Measurements from ENCODE around the gene KLF9. TPM values are rescaled to one million over a fixed set of nuclear protein-coding genes. Genes with fewer than 3 reads are reported as not detected.
A peak's percentile ranks its signal among the peaks of the same experiment; 100 is the strongest.

Gene KLF9
- total and polyA plus RNA-seq, 7 donors, result 20.4 to 184 (median 120) TPM

DNA sequence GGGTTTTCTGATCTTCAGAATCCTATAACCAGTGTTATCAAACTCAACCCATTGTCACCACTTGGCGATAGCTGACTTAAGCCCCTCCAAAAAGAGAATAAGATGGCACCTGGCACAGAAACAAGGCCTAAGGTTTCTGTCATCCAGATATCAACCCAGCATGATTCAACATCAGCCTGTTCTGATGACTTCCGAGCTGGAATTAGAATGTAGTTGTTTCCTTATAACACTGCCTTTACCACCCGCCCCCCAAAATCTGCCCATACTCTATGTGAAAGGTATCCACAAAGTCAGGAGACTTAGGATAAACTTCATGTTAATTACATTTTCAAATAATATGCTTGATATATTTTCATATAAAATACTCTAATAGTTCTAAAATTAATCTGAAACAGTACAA, 5.2 kb downstream of the KLF9 start:
- TF ChIP-seq POLR2A (IDR thresholded peaks at IDR 0.05), result no peak
- no peak for TF ChIP-seq EP300 (IDR thresholded peaks at IDR 0.05)
- TF ChIP-seq POLR2AphosphoS5 (IDR thresholded peaks at IDR 0.05), result peak in 3 of 4 donors; percentile 4 to 35 (median 18)
- Histone ChIP-seq H3K27ac (peak overlapping the region; percentile 98 to 100 (median 99)), H3K4me1 (peaks cover 0 to 57% (median 55%) of the 10 kb centered on the region in 4 donors), H3K27me3 (no peaks in the 10 kb centered on the region), H3K36me3 (peaks cover 0 to 12% (median 2%) of the 10 kb centered on the region in 4 donors), H3K4me3 (peak overlapping the region; percentile 79 to 96 (median 84)), H3K9me3 (no peaks in the 10 kb centered on the region)
- peak; percentile 61 for DNase-seq
- WGBS, 2 donors, result 71 to 88% methylated on average over 3 of the region's 3 CpGs
- intact Hi-C loops (cut with DNase I), result no loop called here

- H3K27me3 ChIP-seq, result no peaks in the 10 kb centered on the region
- intact Hi-C loops (cut with DNase I), result no loop called here
- TF ChIP-seq POLR2AphosphoS5 (IDR thresholded peaks at IDR 0.05), result peak in 3 of 4 donors; percentile 40 to 52 (median 48)
- TF ChIP-seq, protein P1, sequence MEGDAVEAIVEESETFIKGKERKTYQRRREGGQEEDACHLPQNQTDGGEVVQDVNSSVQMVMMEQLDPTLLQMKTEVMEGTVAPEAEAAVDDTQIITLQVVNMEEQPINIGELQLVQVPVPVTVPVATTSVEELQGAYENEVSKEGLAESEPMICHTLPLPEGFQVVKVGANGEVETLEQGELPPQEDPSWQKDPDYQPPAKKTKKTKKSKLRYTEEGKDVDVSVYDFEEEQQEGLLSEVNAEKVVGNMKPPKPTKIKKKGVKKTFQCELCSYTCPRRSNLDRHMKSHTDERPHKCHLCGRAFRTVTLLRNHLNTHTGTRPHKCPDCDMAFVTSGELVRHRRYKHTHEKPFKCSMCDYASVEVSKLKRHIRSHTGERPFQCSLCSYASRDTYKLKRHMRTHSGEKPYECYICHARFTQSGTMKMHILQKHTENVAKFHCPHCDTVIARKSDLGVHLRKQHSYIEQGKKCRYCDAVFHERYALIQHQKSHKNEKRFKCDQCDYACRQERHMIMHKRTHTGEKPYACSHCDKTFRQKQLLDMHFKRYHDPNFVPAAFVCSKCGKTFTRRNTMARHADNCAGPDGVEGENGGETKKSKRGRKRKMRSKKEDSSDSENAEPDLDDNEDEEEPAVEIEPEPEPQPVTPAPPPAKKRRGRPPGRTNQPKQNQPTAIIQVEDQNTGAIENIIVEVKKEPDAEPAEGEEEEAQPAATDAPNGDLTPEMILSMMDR (IDR thresholded peaks at IDR 0.05), result no peak
- H3K4me1 ChIP-seq, result peaks cover 0 to 65% (median 63%) of the 10 kb centered on the region in 4 donors
- peak overlapping the region; percentile 0 to 25 (median 10) for H3K4me3 ChIP-seq
- WGBS, 2 donors, result 92% methylated on average over 5 of the region's 5 CpGs
- peaks cover 0 to 12% (median 2%) of the 10 kb centered on the region in 4 donors for H3K36me3 ChIP-seq
- H3K9me3 ChIP-seq, result no peaks in the 10 kb centered on the region
- H3K27ac ChIP-seq, result peak overlapping the region; percentile 63 to 100 (median 86)
- DNase-seq, result peak; percentile 66
Measured at GRCh38 chr9:70408393-70409040, 5.9 kb downstream of the KLF9 start.

GRCh38 chr9:70407081-70407503, 7.4 kb downstream of the KLF9 start:
- TF ChIP-seq, protein P1 (IDR thresholded peaks at IDR 0.05), result no peak
- TF ChIP-seq POLR2A (IDR thresholded peaks at IDR 0.05) (no peak), POLR2AphosphoS5 (IDR thresholded peaks at IDR 0.05) (peak; percentile 1 to 53 (median 48)), EP300 (IDR thresholded peaks at IDR 0.05) (no peak)
- DNase-seq, result no peak
- Histone ChIP-seq H3K27me3 (no peaks in the 10 kb centered on the region), H3K36me3 (peaks cover 0 to 12% (median 2%) of the 10 kb centered on the region in 4 donors), H3K4me3 (peak overlapping the region in 3 of 4 donors; percentile 0 to 25 (median 20)), H3K9me3 (no peaks in the 10 kb centered on the region), H3K27ac (peak overlapping the region; percentile 63 to 100 (median 86)), H3K4me1 (peaks cover 0 to 79% (median 77%) of the 10 kb centered on the region in 4 donors)
- intact Hi-C loops (cut with DNase I), result no loop called here
- 70 to 89% methylated on average over 4 of the region's 4 CpGs for WGBS, 2 donors

- peaks cover 0 to 85% (median 82%) of the 10 kb centered on the region in 4 donors for H3K4me1 ChIP-seq
- no peaks in the 10 kb centered on the region for H3K27me3 ChIP-seq
- H3K27ac ChIP-seq, result peak overlapping the region; percentile 63 to 100 (median 86)
- H3K9me3 ChIP-seq, result no peaks in the 10 kb centered on the region
- TF ChIP-seq EP300 (IDR thresholded peaks at IDR 0.05) (no peak), POLR2A (IDR thresholded peaks at IDR 0.05) (no peak), POLR2AphosphoS5 (IDR thresholded peaks at IDR 0.05) (peak; percentile 17 to 61 (median 52))
- TF ChIP-seq, protein P1 (IDR thresholded peaks at IDR 0.05), result no peak
- peaks cover 0 to 12% (median 2%) of the 10 kb centered on the region in 4 donors for H3K36me3 ChIP-seq
- peak overlapping the region in 2 of 4 donors; percentile 20 to 25 for H3K4me3 ChIP-seq
- intact Hi-C loops (cut with DNase I), result no loop called here
- WGBS, 2 donors, result 29 to 60% methylated on average over 6 of the region's 6 CpGs
- peak; percentile 67 for DNase-seq
Measured at GRCh38 chr9:70406434-70406862, 8.0 kb downstream of the KLF9 start.

DNA sequence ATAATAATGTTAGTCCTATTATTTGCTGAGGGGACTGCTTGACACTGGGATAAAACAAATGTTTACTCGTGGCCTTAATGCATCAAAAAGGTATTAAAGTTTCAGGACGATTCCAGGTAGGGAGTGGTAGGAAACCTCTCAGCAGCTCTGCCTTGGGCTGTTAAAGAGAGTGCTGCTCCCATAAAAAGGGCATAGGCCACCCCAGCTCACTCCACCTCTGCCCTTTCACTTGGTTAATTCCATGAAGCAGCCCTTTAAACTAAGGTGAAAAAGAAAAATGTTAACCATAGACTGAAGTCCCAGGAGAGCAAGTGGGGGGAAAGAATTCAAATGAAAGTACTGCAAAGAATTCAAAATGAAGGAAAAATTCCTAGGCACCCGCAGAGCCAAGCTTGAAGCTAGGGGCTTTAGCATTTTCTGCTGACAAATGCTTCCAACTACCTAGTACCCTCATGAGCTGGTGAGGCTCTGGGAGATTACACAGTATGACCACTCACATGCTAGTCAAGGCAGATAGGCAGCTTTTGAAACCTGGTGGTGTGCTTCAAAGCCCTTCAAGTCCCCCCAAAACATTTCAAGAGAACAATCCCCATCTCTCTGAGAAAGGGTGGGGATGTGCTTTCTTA, 8.5 kb downstream of the KLF9 start:
- H3K27ac ChIP-seq, result peak overlapping the region; percentile 63 to 100 (median 86)
- H3K9me3 ChIP-seq, result no peaks in the 10 kb centered on the region
- no peak for TF ChIP-seq EP300 (IDR thresholded peaks at IDR 0.05)
- TF ChIP-seq POLR2A (IDR thresholded peaks at IDR 0.05), result no peak
- TF ChIP-seq, protein P1 (IDR thresholded peaks at IDR 0.05), result no peak
- TF ChIP-seq POLR2AphosphoS5 (IDR thresholded peaks at IDR 0.05), result no peak
- peak overlapping the region in 3 of 4 donors; percentile 3 to 25 (median 20) for H3K4me3 ChIP-seq
- peaks cover 0 to 12% (median 2%) of the 10 kb centered on the region in 4 donors for H3K36me3 ChIP-seq
- no peaks in the 10 kb centered on the region for H3K27me3 ChIP-seq
- no peak for DNase-seq
- WGBS, 2 donors, result 36 to 68% methylated on average over 3 of the region's 3 CpGs
- H3K4me1 ChIP-seq, result peaks cover 0 to 90% (median 87%) of the 10 kb centered on the region in 4 donors
- intact Hi-C loops (cut with DNase I), result no loop called here
